CD1c-positive myeloid dendritic cell (primary cell): ENCODE measurements around the gene PMM2.
A peak's percentile ranks its signal among the peaks of the same experiment; 100 is the strongest.

Source experiments
- DNase-seq: peaks from one replicate; pipeline ENCODE4 v3.0.0-alpha.2; 2016; ENCODE audit errors: extremely low spot score

PMM2 gene

GRCh38 chr16:8797364-8798173 lies at the start of gene PMM2, which contains the start of gene TMEM186:
Gene PMM2, plus strand, starts transcription at chr16:8797839. Its CDS starts 44 bp downstream, at chr16:8797883.
Gene TMEM186, minus strand, starts transcription at chr16:8797639. Its CDS starts 25 bp downstream, at chr16:8797614.
- DNase-seq, result peak; percentile 97

GRCh38 chr16:8748944-8749343 lies 48.7 kb upstream of the PMM2 start:
- DNase-seq, result peak; percentile 31

- DNase-seq, result no peak
Measured at GRCh38 chr16:8751481-8752311, 45.9 kb upstream of the PMM2 start.

- no peak for DNase-seq
Measured at GRCh38 chr16:8752706-8753105, 44.9 kb upstream of the PMM2 start.

- no peak for DNase-seq
Measured at GRCh38 chr16:8753416-8754054, 44.1 kb upstream of the PMM2 start.

GRCh38 chr16:8756755-8757154 lies 40.9 kb upstream of the PMM2 start:
- no peak for DNase-seq

GRCh38 chr16:8758022-8758421 lies 39.6 kb upstream of the PMM2 start:
- DNase-seq, result no peak

- DNase-seq, result no peak
Measured at GRCh38 chr16:8760021-8760420, 37.6 kb upstream of the PMM2 start.

GRCh38 chr16:8761078-8761477 lies 36.6 kb upstream of the PMM2 start:
- DNase-seq, result no peak

- no peak for DNase-seq
Measured at GRCh38 chr16:8762254-8762653, 35.4 kb upstream of the PMM2 start.

GRCh38 chr16:8763083-8763482 lies 34.6 kb upstream of the PMM2 start:
- DNase-seq, result no peak

- DNase-seq, result no peak
Measured at GRCh38 chr16:8763899-8764298, 33.7 kb upstream of the PMM2 start.

GRCh38 chr16:8764525-8765250 lies 33.0 kb upstream of the PMM2 start:
- DNase-seq, result no peak

GRCh38 chr16:8767176-8767575 lies 30.5 kb upstream of the PMM2 start:
- DNase-seq, result no peak

- DNase-seq, result no peak
Measured at GRCh38 chr16:8768283-8768682, 29.4 kb upstream of the PMM2 start.

- DNase-seq, result no peak
Measured at GRCh38 chr16:8768692-8769091, 28.9 kb upstream of the PMM2 start.

GRCh38 chr16:8773537-8773936 lies 24.1 kb upstream of the PMM2 start:
- no peak for DNase-seq

GRCh38 chr16:8774208-8774607 lies 23.4 kb upstream of the PMM2 start:
- no peak for DNase-seq

GRCh38 chr16:8775359-8775758 lies 22.3 kb upstream of the PMM2 start:
- DNase-seq, result no peak

GRCh38 chr16:8776129-8776584 lies 21.5 kb upstream of the PMM2 start:
- DNase-seq, result no peak

- no peak for DNase-seq
Measured at GRCh38 chr16:8777217-8777616, 20.4 kb upstream of the PMM2 start.

GRCh38 chr16:8781797-8782196 lies 15.8 kb upstream of the PMM2 start:
- DNase-seq, result no peak
